ENCODE data around the gene TMEM273. TPM values are rescaled to one million over a fixed set of nuclear protein-coding genes. Genes with fewer than 3 reads are reported as not detected.

Gene TMEM273
- total and polyA plus RNA-seq, 8 donors: 5.5 to 46.9 (median 7.0) TPM

GRCh38 chr10:49208996-49209395 lies 20.8 kb upstream of the TMEM273 start:
- H3K4me3 ChIP-seq: no peak overlapping the region
- H3K9me3 ChIP-seq: no peaks in the 10 kb centered on the region
- no peak overlapping the region for H3K27ac ChIP-seq
- H3K27me3 ChIP-seq: peaks cover 0 to under 1% of the 10 kb centered on the region in 2 donors
- intact Hi-C loops (cut with DNase I): no loop called here
- no peak for TF ChIP-seq CTCF (IDR thresholded peaks at IDR 0.05)
- no peaks in the 10 kb centered on the region for H3K4me1 ChIP-seq
- no peak for DNase-seq
- no peak for ATAC-seq
- no peaks in the 10 kb centered on the region for H3K36me3 ChIP-seq

GRCh38 chr10:49207936-49208487 lies 19.8 kb upstream of the TMEM273 start:
- ATAC-seq: no peak
- intact Hi-C loops (cut with DNase I): no loop called here

GRCh38 chr10:49207113-49207512 lies 18.9 kb upstream of the TMEM273 start:
- H3K4me1 ChIP-seq: no peaks in the 10 kb centered on the region

More at GRCh38 chr10:49207936-49208487, 19.8 kb upstream of the TMEM273 start:
- no peaks in the 10 kb centered on the region for H3K36me3 ChIP-seq
- DNase-seq: no peak
- no peaks in the 10 kb centered on the region for H3K9me3 ChIP-seq
- TF ChIP-seq CTCF (IDR thresholded peaks at IDR 0.05): no peak
- no peaks in the 10 kb centered on the region for H3K4me1 ChIP-seq
- no peak overlapping the region for H3K4me3 ChIP-seq
- H3K27me3 ChIP-seq: peaks cover 0 to 2% of the 10 kb centered on the region in 2 donors
- H3K27ac ChIP-seq: no peak overlapping the region

GRCh38 chr10:49205206-49205605 lies 17.0 kb upstream of the TMEM273 start:
- no peaks in the 10 kb centered on the region for H3K4me1 ChIP-seq
- intact Hi-C loops (cut with DNase I): no loop called here
- peaks cover 0 to 2% of the 10 kb centered on the region in 2 donors for H3K27me3 ChIP-seq
- TF ChIP-seq CTCF (IDR thresholded peaks at IDR 0.05): no peak
- no peaks in the 10 kb centered on the region for H3K36me3 ChIP-seq
- no peaks in the 10 kb centered on the region for H3K9me3 ChIP-seq
- H3K4me3 ChIP-seq: no peak overlapping the region
- no peak overlapping the region for H3K27ac ChIP-seq
- no peak for ATAC-seq
- no peak for DNase-seq

More at GRCh38 chr10:49207113-49207512, 18.9 kb upstream of the TMEM273 start:
- no peak overlapping the region for H3K27ac ChIP-seq
- H3K9me3 ChIP-seq: no peaks in the 10 kb centered on the region
- no peaks in the 10 kb centered on the region for H3K36me3 ChIP-seq
- ATAC-seq (no peak), DNase-seq (no peak)
- intact Hi-C loops (cut with DNase I): no loop called here
- H3K27me3 ChIP-seq: peaks cover 0 to 2% of the 10 kb centered on the region in 2 donors
- no peak overlapping the region for H3K4me3 ChIP-seq
- TF ChIP-seq CTCF (IDR thresholded peaks at IDR 0.05): no peak

- H3K4me1 ChIP-seq: no peaks in the 10 kb centered on the region
- no peak for TF ChIP-seq CTCF (IDR thresholded peaks at IDR 0.05)
- no peaks in the 10 kb centered on the region for H3K36me3 ChIP-seq
- H3K27ac ChIP-seq: no peak overlapping the region
- ATAC-seq (no peak), DNase-seq (no peak)
- intact Hi-C loops (cut with DNase I): no loop called here
- peaks cover 0 to 2% of the 10 kb centered on the region in 2 donors for H3K27me3 ChIP-seq
- H3K4me3 ChIP-seq: no peak overlapping the region
- no peaks in the 10 kb centered on the region for H3K9me3 ChIP-seq
These were observed 15.9 kb upstream of the TMEM273 start for GRCh38 chr10:49204119-49204518.

All from left lung (tissue), 10 donors.